ENCODE measurements around the gene HOXC6.
"Not testable (repeated sequence)": the region's sequence is repeated elsewhere in the genome, so short reads cannot be mapped to it uniquely, and the experiment has no call there.

HOXC6 gene

DNA sequence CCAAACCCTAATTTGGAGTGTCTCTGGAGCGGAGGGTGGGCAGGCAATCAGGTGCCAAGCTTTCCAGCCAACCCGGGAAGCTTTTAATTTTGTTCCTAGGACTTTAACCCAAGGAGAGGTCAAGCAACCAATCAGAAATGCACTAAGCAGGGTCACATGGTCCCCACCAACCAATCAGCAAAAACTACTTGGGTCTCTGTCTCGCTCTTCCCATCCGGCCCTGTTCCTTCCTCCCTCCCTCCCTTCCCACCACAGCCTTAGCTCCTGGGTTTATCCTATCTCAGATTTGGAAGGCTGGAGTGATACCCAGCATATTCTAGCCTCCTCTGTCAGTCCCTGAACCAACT, 11.9 kb downstream of the HOXC6 start:
- no peak for TF ChIP-seq Cebpa-rat (IDR thresholded peaks at IDR 0.05)
- Histone ChIP-seq H3K9me3 (peaks cover 5% of the 10 kb centered on the region; the same call in 1 of the 2 replicates), H3K9ac (no peak overlapping the region), H3K4me3 (no peak overlapping the region), H3K27ac (no peak overlapping the region), H3K36me3 (no peaks in the 10 kb centered on the region), H4K20me1 (peaks cover 81% of the 10 kb centered on the region), H3K4me2 (no peak overlapping the region), H3K27me3 (peaks cover 100% of the 10 kb centered on the region), H3K4me1 (peaks cover 10% of the 10 kb centered on the region)

DNA sequence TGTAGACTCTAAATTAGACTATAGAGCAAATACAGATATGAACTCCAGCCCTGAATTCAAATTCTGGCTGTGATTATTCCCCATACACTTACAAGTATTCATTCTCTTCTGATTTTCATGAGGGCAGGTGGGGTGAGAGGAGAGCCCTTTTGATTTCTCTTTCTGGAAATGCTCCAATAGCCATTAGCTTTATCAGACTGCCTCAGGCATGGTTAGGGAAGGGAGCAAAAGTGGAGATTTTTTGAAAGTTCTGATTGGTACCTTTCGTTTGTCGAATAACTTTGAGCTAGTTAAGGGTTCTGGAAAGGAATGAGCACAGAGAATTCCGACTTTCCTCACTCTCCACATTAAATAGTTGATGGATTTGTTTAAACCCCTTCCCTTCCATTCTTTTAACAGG, 12.4 kb downstream of the HOXC6 start:
- peaks cover 81% of the 10 kb centered on the region for H4K20me1 ChIP-seq
- TF ChIP-seq Cebpa-rat (IDR thresholded peaks at IDR 0.05), result no peak
- no peak overlapping the region for H3K4me2 ChIP-seq
- no peaks in the 10 kb centered on the region for H3K36me3 ChIP-seq
- no peak overlapping the region for H3K9ac ChIP-seq
- no peak overlapping the region for H3K27ac ChIP-seq
- no peak overlapping the region for H3K4me3 ChIP-seq
- H3K27me3 ChIP-seq, result peaks cover 100% of the 10 kb centered on the region
- peaks cover 10% of the 10 kb centered on the region for H3K4me1 ChIP-seq
- peaks cover 5% of the 10 kb centered on the region; the same call in 1 of the 2 replicates for H3K9me3 ChIP-seq

DNA sequence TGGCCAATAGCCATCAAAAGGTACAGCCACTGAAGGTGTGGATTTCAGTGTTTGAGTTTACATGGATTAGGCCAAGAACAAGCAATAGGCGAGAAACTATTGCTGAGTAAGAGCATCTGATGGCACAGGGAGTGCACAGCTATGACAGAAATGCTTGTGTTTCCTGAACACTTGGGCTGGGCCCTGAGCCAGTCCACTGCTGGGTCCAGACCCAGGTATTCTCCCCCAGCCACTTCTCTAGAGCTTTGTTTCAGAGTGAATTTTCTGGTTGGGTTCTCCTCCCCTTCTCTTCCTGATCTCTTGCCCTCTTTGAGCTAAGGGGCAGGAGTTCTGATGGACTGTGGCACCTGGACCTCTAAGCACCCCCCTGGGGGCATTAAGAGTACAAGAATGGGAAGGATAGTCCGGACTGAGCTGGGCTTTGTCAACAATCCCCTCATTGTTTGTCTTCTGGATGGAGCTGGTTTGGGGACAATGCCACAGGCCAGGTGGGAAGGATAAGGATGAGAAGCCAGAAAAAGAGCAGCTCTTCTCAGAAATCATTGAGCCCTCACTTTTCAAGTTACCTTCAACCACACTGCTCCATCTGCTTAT, 13.0 kb downstream of the HOXC6 start:
- Histone ChIP-seq H4K20me1 (peaks cover 81% of the 10 kb centered on the region), H3K9ac (no peak overlapping the region), H3K4me1 (peaks cover 10% of the 10 kb centered on the region), H3K36me3 (no peaks in the 10 kb centered on the region), H3K4me3 (no peak overlapping the region), H3K9me3 (peaks cover 5% of the 10 kb centered on the region; the same call in 1 of the 2 replicates), H3K4me2 (no peak overlapping the region), H3K27me3 (peaks cover 100% of the 10 kb centered on the region), H3K27ac (no peak overlapping the region)
- TF ChIP-seq Cebpa-rat (IDR thresholded peaks at IDR 0.05), result no peak

DNA sequence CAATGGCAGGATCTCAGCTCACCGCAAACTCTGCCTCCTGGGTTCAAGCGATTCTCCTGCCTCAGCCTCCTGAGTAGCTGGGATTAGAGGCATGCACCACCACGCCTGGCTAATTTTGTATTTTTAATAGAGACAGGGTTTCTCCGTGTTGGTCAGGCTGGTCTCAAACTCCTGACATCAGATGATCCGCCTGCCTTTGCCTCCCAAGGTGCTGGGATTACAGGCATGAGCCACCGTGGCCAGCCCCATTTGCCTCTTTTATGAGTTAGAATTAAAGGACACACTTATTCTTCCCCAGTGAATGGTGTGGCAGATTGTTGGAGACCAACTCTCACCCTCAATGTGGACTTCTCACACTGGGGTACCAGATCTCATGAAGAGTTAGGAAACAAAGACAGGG, 13.8 kb downstream of the HOXC6 start:
- peaks cover 100% of the 10 kb centered on the region for H3K27me3 ChIP-seq
- H3K9me3 ChIP-seq, H3K4me1 ChIP-seq: not testable (repeated sequence)

DNA sequence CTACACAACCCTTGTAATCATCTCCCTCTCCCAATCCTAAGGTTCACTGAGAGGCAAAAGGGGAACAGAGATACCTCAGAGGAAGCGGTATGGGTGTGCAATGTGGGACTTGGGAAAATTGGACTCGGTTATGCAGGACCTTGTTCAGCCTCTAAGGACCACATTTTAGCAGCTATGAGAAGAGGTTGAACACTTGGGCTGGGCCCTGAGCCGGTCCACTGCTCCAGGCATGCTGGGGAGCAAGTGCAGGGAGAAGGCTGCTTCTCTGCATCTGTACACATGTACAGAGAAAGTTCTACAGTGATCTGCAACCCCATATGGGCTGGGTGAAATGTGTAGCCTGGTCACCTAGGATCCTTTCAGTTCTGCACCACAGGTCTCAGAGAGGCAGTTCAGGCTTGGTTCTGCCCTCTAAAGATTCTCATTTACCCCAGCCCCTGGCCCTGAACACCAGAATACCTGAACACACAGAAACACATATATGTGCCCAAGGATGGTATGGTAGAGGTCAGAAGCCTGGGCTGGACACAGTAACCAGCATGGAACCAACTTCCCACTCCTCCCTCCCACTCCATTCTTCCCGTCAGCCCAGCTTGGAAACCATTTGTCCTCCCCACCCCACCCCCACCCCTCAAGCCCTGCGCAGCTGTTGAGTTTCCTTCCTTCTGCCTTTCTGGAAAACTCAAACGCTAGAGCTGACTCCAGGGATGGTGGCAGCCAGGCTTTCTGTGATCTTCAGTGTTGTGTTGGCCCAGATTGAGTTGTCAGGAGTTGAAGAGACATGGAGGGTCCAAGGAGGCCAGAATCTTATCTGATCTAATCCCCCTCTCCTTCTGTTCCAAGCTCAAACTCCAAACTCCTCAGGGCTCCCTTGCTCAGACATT, 15.0 kb downstream of the HOXC6 start:
- Histone ChIP-seq H3K4me3 (no peak overlapping the region), H3K9me3 (peaks cover 21% of the 10 kb centered on the region), H3K27ac (no peak overlapping the region), H3K4me1 (no peaks in the 10 kb centered on the region), H4K20me1 (peaks cover 79% of the 10 kb centered on the region), H3K36me3 (no peaks in the 10 kb centered on the region), H3K9ac (no peak overlapping the region), H3K4me2 (no peak overlapping the region), H3K27me3 (peaks cover 100% of the 10 kb centered on the region)
- no peak for TF ChIP-seq Cebpa-rat (IDR thresholded peaks at IDR 0.05)

More for the DNA sequence above, 13.8 kb downstream of the HOXC6 start:
- H3K36me3 ChIP-seq, H3K4me3 ChIP-seq, H3K27ac ChIP-seq, H3K9ac ChIP-seq, H3K4me2 ChIP-seq: not testable (repeated sequence)
- H4K20me1 ChIP-seq, result peaks cover 79% of the 10 kb centered on the region

GRCh38 chr12:54044425-54045103, 16.3 kb downstream of the HOXC6 start:
- Histone ChIP-seq H3K9me3 (peaks cover 24% of the 10 kb centered on the region), H3K9ac (no peak overlapping the region), H3K4me2 (no peak overlapping the region), H3K36me3 (no peaks in the 10 kb centered on the region), H4K20me1 (peaks cover 79% of the 10 kb centered on the region), H3K27me3 (peaks cover 100% of the 10 kb centered on the region), H3K27ac (no peak overlapping the region), H3K4me3 (no peak overlapping the region), H3K4me1 (no peaks in the 10 kb centered on the region)
- TF ChIP-seq Cebpa-rat (IDR thresholded peaks at IDR 0.05), result no peak

GRCh38 chr12:54045401-54045800, 17.2 kb downstream of the HOXC6 start:
- Histone ChIP-seq H3K36me3 (no peaks in the 10 kb centered on the region), H3K27me3 (peaks cover 100% of the 10 kb centered on the region), H3K9me3 (peaks cover 19% of the 10 kb centered on the region), H3K4me2 (no peak overlapping the region), H3K4me3 (no peak overlapping the region), H4K20me1 (peaks cover 82% of the 10 kb centered on the region), H3K4me1 (no peaks in the 10 kb centered on the region), H3K27ac (no peak overlapping the region), H3K9ac (no peak overlapping the region)
- TF ChIP-seq Cebpa-rat (IDR thresholded peaks at IDR 0.05), result no peak

DNA sequence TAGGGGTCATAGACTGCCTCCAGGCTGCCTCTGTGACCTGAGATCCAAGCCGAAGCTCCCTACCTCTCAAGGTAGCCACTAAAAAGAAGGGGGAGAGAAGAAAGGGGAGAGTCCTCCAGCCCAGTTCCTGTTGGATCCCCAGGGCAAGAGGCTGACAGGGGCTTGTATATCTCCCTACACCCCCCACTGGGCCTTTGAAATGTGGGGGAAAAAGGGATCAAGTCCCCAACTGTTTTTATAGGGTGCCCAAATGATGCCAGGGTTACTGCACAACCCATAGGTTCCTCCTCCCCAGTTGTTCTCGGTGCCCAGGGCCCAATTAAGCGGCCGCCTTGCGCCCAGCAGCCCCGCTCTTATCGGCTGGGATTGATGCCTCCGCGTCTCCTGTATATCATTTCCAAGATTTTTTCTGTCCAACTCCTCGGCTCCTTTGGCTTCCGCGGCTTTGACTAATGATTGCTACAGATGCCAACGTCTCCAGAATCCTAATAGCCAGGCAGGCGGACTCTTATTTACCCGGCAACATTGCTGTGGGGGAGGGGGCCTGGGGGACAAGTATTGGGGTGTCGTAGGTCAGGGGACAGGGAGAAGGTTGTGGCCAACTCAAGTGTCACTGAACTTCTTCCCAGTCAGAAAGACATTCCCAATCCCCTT, 17.8 kb downstream of the HOXC6 start:
- Histone ChIP-seq H3K4me1 (no peaks in the 10 kb centered on the region), H3K4me3 (no peak overlapping the region), H3K9ac (no peak overlapping the region), H4K20me1 (peaks cover 83% of the 10 kb centered on the region), H3K27me3 (peaks cover 100% of the 10 kb centered on the region), H3K27ac (no peak overlapping the region), H3K4me2 (no peak overlapping the region), H3K36me3 (no peaks in the 10 kb centered on the region), H3K9me3 (peaks cover 19% of the 10 kb centered on the region)
- no peak for TF ChIP-seq Cebpa-rat (IDR thresholded peaks at IDR 0.05)

GRCh38 chr12:54046809-54047159, 18.5 kb downstream of the HOXC6 start:
- no peak overlapping the region for H3K4me2 ChIP-seq
- H3K9ac ChIP-seq, result no peak overlapping the region
- H3K4me1 ChIP-seq, result no peaks in the 10 kb centered on the region
- H3K9me3 ChIP-seq, result peaks cover 19% of the 10 kb centered on the region
- no peak for TF ChIP-seq Cebpa-rat (IDR thresholded peaks at IDR 0.05)
- H3K27me3 ChIP-seq, result peaks cover 100% of the 10 kb centered on the region
- H3K27ac ChIP-seq, result no peak overlapping the region
- peaks cover 83% of the 10 kb centered on the region for H4K20me1 ChIP-seq
- no peaks in the 10 kb centered on the region for H3K36me3 ChIP-seq
- H3K4me3 ChIP-seq, result no peak overlapping the region
